GM12878 (cell line): ENCODE data around the gene THY1. TPM values are rescaled to one million over a fixed set of nuclear protein-coding genes. Genes with fewer than 3 reads are reported as not detected.

Source experiments
- ATAC-seq: fragments of 200-7000 bp; cut with Tn5 transposase; 3 replicates; pipeline ENCODE4 v1.9.1; 2020; ENCODE audit warnings: mild to moderate bottlenecking, moderate library complexity
- BruUV-seq: library from RNA; stranded (reverse); fragments of 400-500 nt; replicated peaks from 2 replicates; lab custom pipeline; 2021; lab: Mats Ljungman, UMichigan
- CTCF ChIA-PET: fragments of 300-600 bp; sonication (Branson Sonifier 250); formaldehyde crosslinking; extraction: SDS; loops from one replicate; lab custom pipeline; 2021; ENCODE audit warnings: inconsistent platforms; lab: Yijun Ruan, JAX
- POLR2A ChIA-PET: fragments of 350-600 bp; formaldehyde crosslinking; extraction: SDS; loops from one replicate; lab custom pipeline; 2021; ENCODE audit warnings: inconsistent platforms; lab: Charles Lee
- RAD21 ChIA-PET: fragments of 300-600 bp; sonication (Branson Sonifier 250); formaldehyde crosslinking; loops from one replicate; lab custom pipeline; 2023; ENCODE audit warnings: antibody characterized with exemption; ENCODE audit not compliant: unreplicated experiment; lab: Charles Lee
- SMC1A ChIA-PET: fragments of 300-600 bp; sonication (Branson Sonifier 250); formaldehyde crosslinking; loops from one replicate; lab custom pipeline; 2023; ENCODE audit not compliant: unreplicated experiment, uncharacterized antibody; lab: Charles Lee
- DNase-seq: peaks from one replicate; pipeline ENCODE4 v3.0.0-alpha.2; 2011; ENCODE audit warnings: low read depth, low spot score
- FAIRE-seq: peaks from 3 replicates; lab custom pipeline; 2011; peaks lifted over from hg19 to GRCh38; lab: Jason Lieb, UNC
- H2AFZ ChIP-seq: 2 replicates; pipeline ENCODE4 v1.6.0; 2011; ENCODE audit warnings: low read depth, low read length, control low read depth; ENCODE audit not compliant: control insufficient read depth
- H3K27ac ChIP-seq: 2 replicates; pipeline ENCODE4 v1.5.1; 2011; ENCODE audit warnings: control low read depth; ENCODE audit not compliant: control insufficient read depth, insufficient read depth
- H3K27me3 ChIP-seq, 2 experiments: replicated peaks in 1 of 2; 2 replicates each; pipeline versions ENCODE4 v1.6.0 to v1.6.1; 2011; ENCODE audit warnings: low read length in 1 of 2; ENCODE audit not compliant: control insufficient read depth in 2 of 2, insufficient read depth in 2 of 2
- H3K36me3 ChIP-seq, 2 experiments: 2 replicates each; pipeline ENCODE4 v1.5.1; 2011; ENCODE audit warnings: low read length in 1 of 2; ENCODE audit not compliant: control insufficient read depth in 2 of 2, insufficient read depth in 2 of 2
- H3K4me1 ChIP-seq: 2 replicates; pipeline ENCODE4 v1.6.1; 2011; ENCODE audit warnings: mild to moderate bottlenecking, low read length, moderate library complexity, mixed read lengths; ENCODE audit not compliant: control insufficient read depth, insufficient read depth
- H3K4me2 ChIP-seq: 2 replicates; pipeline ENCODE4 v1.6.0; 2011; ENCODE audit warnings: control low read depth; ENCODE audit not compliant: control insufficient read depth, insufficient read depth
- H3K4me3 ChIP-seq: fragments of 200-600 bp; sonication (generic); 2 replicates; pipeline ENCODE4 v1.5.1; 2016
- H3K79me2 ChIP-seq: 2 replicates; pipeline ENCODE4 v1.6.0; 2011; ENCODE audit warnings: low read length; ENCODE audit not compliant: control insufficient read depth, insufficient read depth
- H3K9ac ChIP-seq: 2 replicates; pipeline ENCODE4 v1.8.0; 2011; ENCODE audit warnings: low read length, control low read depth, mixed read lengths; ENCODE audit not compliant: control insufficient read depth, insufficient read depth
- H3K9me3 ChIP-seq: replicated peaks from 3 replicates; pipeline ENCODE4 v1.5.1; 2011; ENCODE audit warnings: mild to moderate bottlenecking, low read length; ENCODE audit not compliant: control insufficient read depth, insufficient read depth
- H4K20me1 ChIP-seq: 2 replicates; pipeline ENCODE4 v1.6.0; 2011; ENCODE audit not compliant: control insufficient read depth, insufficient read depth
- BCL11A ChIP-seq: IDR thresholded peaks from 2 replicates; pipeline ENCODE4 v1.6.1; 2011; ENCODE audit warnings: low read depth, low read length
- BHLHE40 ChIP-seq, 2 experiments: fragments of 450-650 bp in 1 of 2; IDR thresholded peaks; 2 replicates each; pipeline ENCODE4 v1.6.1; 2011 to 2017; ENCODE audit warnings: low read depth in 2 of 2, borderline replicate concordance in 1 of 2, improper control_type of control experiment in 1 of 2, low read length in 1 of 2, mild to moderate bottlenecking in 1 of 2
- CREB1 ChIP-seq: IDR thresholded peaks from 2 replicates; pipeline ENCODE4 v1.6.1; 2012; ENCODE audit warnings: low read depth, mild to moderate bottlenecking, inconsistent platforms
- EGR1 ChIP-seq, 2 experiments: IDR thresholded peaks; 1 replicate in 1 of 2; 2 replicates in 1 of 2; pipeline ENCODE4 v1.6.1; 2011 to 2012; ENCODE audit warnings: low read depth in 2 of 2, low read length in 2 of 2, borderline replicate concordance in 1 of 2, mild to moderate bottlenecking in 1 of 2, moderate library complexity in 1 of 2
- MTA2 ChIP-seq: fragments of 450-650 bp; IDR thresholded peaks from 2 replicates; pipeline ENCODE4 v1.6.1; 2016; ENCODE audit warnings: low read depth, mild to moderate bottlenecking, moderate library complexity
- MYB ChIP-seq: fragments of 150-350 bp; IDR thresholded peaks from 2 replicates; pipeline ENCODE4 v1.6.1; 2014; ENCODE audit warnings: mild to moderate bottlenecking, low read depth, low read length, borderline replicate concordance
- POLR2A ChIP-seq: IDR thresholded peaks from 2 replicates; pipeline ENCODE4 v1.6.1; 2011; ENCODE audit warnings: low read depth, mild to moderate bottlenecking, low read length
- POLR2AphosphoS5 ChIP-seq: IDR thresholded peaks from 2 replicates; pipeline ENCODE4 v1.6.1; 2011; ENCODE audit warnings: mild to moderate bottlenecking, low read length, inconsistent platforms
- SPI1 ChIP-seq: IDR thresholded peaks from 2 replicates; pipeline ENCODE4 v1.6.1; 2011; ENCODE audit warnings: low read depth, mild to moderate bottlenecking, low read length, moderate library complexity, borderline replicate concordance; ENCODE audit not compliant: insufficient read depth
- WGBS: methylation state at CpG from one replicate; pipeline ENCODE4 v1.1.6; 2016; ENCODE audit warnings: low lambda C conversion rate; ENCODE audit not compliant: insufficient replicate concordance, insufficient coverage; ENCODE audit errors: missing lambda C conversion rate; 5-methylcytosine and 5-hydroxymethylcytosine counted together
- in situ Hi-C: fragments of 300-500 bp; cut with MboI; formaldehyde crosslinking; loops from 9 replicates; pipeline ENCODE4 v1.14.3; 2018; ENCODE audit warnings: mixed read lengths
- intact Hi-C: fragments of 100-400 bp; cut with micrococcal nuclease; formaldehyde crosslinking; loops from one replicate; pipeline ENCODE4 v1.14.2; 2022; ENCODE audit not compliant: unreplicated experiment
- polyA plus RNA-seq, 11 experiments: library from polyadenylated mRNA; depleted of rRNA in 4 of 11; unstranded in 6 of 11; stranded (reverse) in 5 of 11; fragments of >200 nt; fragmentation: Nextera tagmentation in 4 of 11; fragmentation: Illumina TruSeq in 1 of 11; extraction: Ambion mirVana in 4 of 11; extraction: Trizol in 1 of 11; gene quantifications; 1 replicate in 1 of 11; 2 replicates in 10 of 11; pipeline versions ENCODE4 v1.2.1 to v1.2.3, GENCODE V29; 2011 to 2016; ENCODE audit warnings: inconsistent platforms in 2 of 11, missing spikeins in 2 of 11, low read depth in 1 of 11
- total RNA-seq, 4 experiments: library from RNA; depleted of rRNA in 3 of 4; stranded (reverse); fragments of >200 nt in 3 of 4; fragmentation: Illumina TruSeq in 1 of 4; extraction: Trizol in 1 of 4; gene quantifications; 2 replicates each; pipeline versions ENCODE4 v1.2.1 to v1.2.3, GENCODE V29; 2013 to 2021
- TF ChIP-seq, protein P1 (sequence below), 3 experiments: IDR thresholded peaks in 2 of 3; conservative IDR thresholded peaks in 1 of 3; 2 replicates each; pipeline ENCODE4 v1.5.1; 2011; ENCODE audit warnings: low read depth in 3 of 3, low read length in 3 of 3, mild to moderate bottlenecking in 3 of 3, control low read depth in 2 of 3, moderate library complexity in 2 of 3, inconsistent platforms in 1 of 3, mixed read lengths in 1 of 3; ENCODE audit not compliant: control insufficient read depth in 2 of 3, insufficient read depth in 1 of 3; ENCODE audit errors: extremely low read depth in 1 of 3

Gene THY1
- total and polyA plus RNA-seq, 10 of the 15 experiments (the other 5 are each of a cell fraction or from before 2014, with no cell fraction given), result 0.86 to 20.1 (median 3.2) TPM

- TF ChIP-seq, protein P1, sequence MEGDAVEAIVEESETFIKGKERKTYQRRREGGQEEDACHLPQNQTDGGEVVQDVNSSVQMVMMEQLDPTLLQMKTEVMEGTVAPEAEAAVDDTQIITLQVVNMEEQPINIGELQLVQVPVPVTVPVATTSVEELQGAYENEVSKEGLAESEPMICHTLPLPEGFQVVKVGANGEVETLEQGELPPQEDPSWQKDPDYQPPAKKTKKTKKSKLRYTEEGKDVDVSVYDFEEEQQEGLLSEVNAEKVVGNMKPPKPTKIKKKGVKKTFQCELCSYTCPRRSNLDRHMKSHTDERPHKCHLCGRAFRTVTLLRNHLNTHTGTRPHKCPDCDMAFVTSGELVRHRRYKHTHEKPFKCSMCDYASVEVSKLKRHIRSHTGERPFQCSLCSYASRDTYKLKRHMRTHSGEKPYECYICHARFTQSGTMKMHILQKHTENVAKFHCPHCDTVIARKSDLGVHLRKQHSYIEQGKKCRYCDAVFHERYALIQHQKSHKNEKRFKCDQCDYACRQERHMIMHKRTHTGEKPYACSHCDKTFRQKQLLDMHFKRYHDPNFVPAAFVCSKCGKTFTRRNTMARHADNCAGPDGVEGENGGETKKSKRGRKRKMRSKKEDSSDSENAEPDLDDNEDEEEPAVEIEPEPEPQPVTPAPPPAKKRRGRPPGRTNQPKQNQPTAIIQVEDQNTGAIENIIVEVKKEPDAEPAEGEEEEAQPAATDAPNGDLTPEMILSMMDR (IDR thresholded peaks at IDR 0.05 in 2 of 3, conservative IDR thresholded peaks at IDR 0.05 in 1 of 3; ENCODE audit: control insufficient read depth in 2 of 3, extremely low read depth in 1 of 3, insufficient read depth in 1 of 3, low read depth in 3 of 3, low read length in 3 of 3), result no peak
Observed at GRCh38 chr11:119372260-119373058, 50.5 kb downstream of the THY1 start (continued).

DNA sequence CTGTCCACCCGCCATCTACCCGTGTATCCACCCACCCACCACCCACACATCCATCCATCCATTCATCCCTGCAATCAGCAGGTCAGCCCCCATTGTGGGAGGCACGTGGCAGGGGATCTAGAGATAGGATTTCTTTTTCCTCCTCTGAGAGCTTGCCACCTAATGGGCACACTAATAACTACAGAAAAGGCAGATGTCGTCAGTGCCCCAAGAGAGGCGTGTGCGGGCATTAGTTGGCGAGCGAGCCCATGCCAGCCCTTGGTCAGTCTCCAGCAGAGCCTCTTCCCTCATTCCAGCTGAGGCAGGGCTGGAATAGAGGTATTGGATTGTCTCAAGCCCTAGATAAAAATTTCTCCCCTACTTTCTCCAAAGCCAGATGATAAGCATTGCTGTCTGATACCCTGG is 51.2 kb downstream of the THY1 start:
- WGBS, result 8% methylated on average over 8 of the region's 8 CpGs
- Histone ChIP-seq H3K9me3 (no peaks in the 10 kb centered on the region), H3K79me2 (no peaks in the 10 kb centered on the region), H4K20me1 (no peaks in the 10 kb centered on the region), H3K4me3 (no peak overlapping the region), H3K4me1 (no peaks in the 10 kb centered on the region), H3K4me2 (no peak overlapping the region), H3K27me3 (0 out of 4 replicates have a peak, but pooled peaks cover 0 to 1% of the 10 kb centered on the region in 2 experiments), H3K9ac (no peak overlapping the region), H2AFZ (no peak overlapping the region), H3K36me3 (no peaks in the 10 kb centered on the region), H3K27ac (no peak overlapping the region)
- CTCF ChIA-PET, result interaction anchor here (1.0 to 17.9 kb wide), 5 partner anchors 10 to 103 kb away, joined by 4 to 183 read pairs (median 12); partner anchors contain the start of gene USP2
- POLR2A ChIA-PET, result interaction anchor here (1.6 kb wide), 1 partner anchor 16 kb away, joined by 6 read pairs; no protein-coding TSS in a partner anchor
- DNase-seq, result no peak
- in situ Hi-C loops, result no loop called here
- peak; percentile 66 for ATAC-seq
- intact Hi-C loops, result no loop called here
- RAD21 ChIA-PET, result interaction anchor here (1.4 kb wide), 1 partner anchor 18 kb away, joined by 5 read pairs; no protein-coding TSS in a partner anchor
- SMC1A ChIA-PET, result interaction anchor here (0.7 to 5.5 kb wide), 3 partner anchors 11 to 18 kb away, joined by 3 to 31 read pairs (median 3); no protein-coding TSS in a partner anchor
- no TSS peak for BruUV-seq
- TF ChIP-seq POLR2AphosphoS5, result no peak
- no peak for TF ChIP-seq MYB
- TF ChIP-seq CREB1, result no peak
- TF ChIP-seq BHLHE40 (IDR thresholded peaks at IDR 0.05; ENCODE audit: borderline replicate concordance in 1 of 2, low read depth in 2 of 2, low read length in 1 of 2), result peak in 1 of 2 experiments; percentile 44; a peak in 1 of 4 replicates
- no peak for TF ChIP-seq SPI1
- TF ChIP-seq POLR2A, result no peak
- no peak for TF ChIP-seq BCL11A
- no peak for TF ChIP-seq EGR1 (IDR thresholded peaks at IDR 0.05; ENCODE audit: borderline replicate concordance in 1 of 2, low read depth in 2 of 2, low read length in 2 of 2)
- TF ChIP-seq, protein P1 (IDR thresholded peaks at IDR 0.05 in 2 of 3, conservative IDR thresholded peaks at IDR 0.05 in 1 of 3; ENCODE audit: control insufficient read depth in 2 of 3, extremely low read depth in 1 of 3, insufficient read depth in 1 of 3, low read depth in 3 of 3, low read length in 3 of 3), result peak; percentile 13 to 22 (median 14); a peak in 3 of 6 replicates
- TF ChIP-seq MTA2, result no peak
- FAIRE-seq, result no peak
